Measurements from ENCODE around the gene TLE5. TPM values are rescaled to one million over a fixed set of nuclear protein-coding genes. Genes with fewer than 3 reads are reported as not detected.

Gene TLE5
- polyA plus RNA-seq, 1 donor (not counting 4 experiments of a cell fraction or from before 2014, with no cell fraction given) = 249 TPM

- Histone ChIP-seq H3K9ac (ENCODE audit: control insufficient read depth, extremely low read depth, insufficient read depth, low read length) (no peak overlapping the region), H4K20me1 (ENCODE audit: control insufficient read depth, extremely low read depth, insufficient read depth, low read length) (no peaks in the 10 kb centered on the region), H3K4me1 (ENCODE audit: control insufficient read depth, extremely low read depth, insufficient read depth, low read length) (no peaks in the 10 kb centered on the region), H3K27me3 (ENCODE audit: control insufficient read depth, extremely low read depth, insufficient read depth, low read length) (no peaks in the 10 kb centered on the region), H3K27ac (ENCODE audit: control insufficient read depth, insufficient read depth, low read length) (no peak overlapping the region), H2AFZ (ENCODE audit: control insufficient read depth, low read length) (no peak overlapping the region), H3K9me3 (ENCODE audit: control insufficient read depth, low read depth, low read length) (no peaks in the 10 kb centered on the region), H3K9me1 (ENCODE audit: control insufficient read depth, extremely low read depth, insufficient read depth, low read length) (no peaks in the 10 kb centered on the region), H3K4me3 (ENCODE audit: control insufficient read depth in 2 of 3, extremely low read depth in 1 of 3, insufficient read depth in 2 of 3, low read depth in 1 of 3, low read length in 3 of 3) (no peak overlapping the region), H3K4me2 (ENCODE audit: control insufficient read depth, extremely low read depth, insufficient read depth, low read depth, low read length) (no peak overlapping the region), H3K79me2 (ENCODE audit: control insufficient read depth, insufficient read depth, low read length) (no peaks in the 10 kb centered on the region), H3K36me3 (ENCODE audit: control insufficient read depth in 2 of 2, extremely low read depth in 1 of 2, insufficient read depth in 2 of 2, low read length in 2 of 2) (no peaks in the 10 kb centered on the region)
- no peak for DNase-seq (ENCODE audit: low read depth, low spot score)
- FAIRE-seq = no peak
- TF ChIP-seq CTCF (optimal IDR thresholded peaks at IDR 0.05 in 1 of 3, IDR thresholded peaks at IDR 0.05 in 1 of 3, conservative IDR thresholded peaks at IDR 0.05 in 1 of 3; ENCODE audit: extremely low read depth in 1 of 3, insufficient read depth in 2 of 3, low read length in 3 of 3) (no peak), EZH2 (IDR thresholded peaks at IDR 0.05; ENCODE audit: low read length) (no peak)
- dilution Hi-C loops (cut with MboI; ENCODE audit: extremely low pct_ligation_motif_present, low sequenced_read_pairs) = no loop called here
Observed at GRCh38 chr19:3083964-3084363, 21.7 kb upstream of the TLE5 start.

DNA sequence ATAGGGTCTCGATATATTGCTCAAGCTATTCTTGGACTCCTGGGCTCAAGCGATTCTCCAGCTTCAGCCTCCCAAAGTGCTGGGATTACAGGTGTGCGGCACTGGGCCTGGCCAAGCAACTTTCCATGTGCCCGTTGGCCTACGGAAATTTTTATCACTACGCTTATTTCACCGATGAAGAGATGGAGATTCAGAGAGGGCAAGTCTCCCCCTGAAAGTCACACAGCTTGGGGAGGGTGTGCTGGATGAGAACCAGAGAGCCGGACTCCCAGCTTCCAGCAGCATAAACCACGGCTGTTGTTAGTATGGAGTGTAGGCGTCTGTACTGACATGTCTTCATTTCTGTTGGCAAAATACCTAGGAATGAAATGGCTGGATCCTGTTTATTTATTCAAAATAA lies 20.0 kb upstream of the TLE5 start:
- DNase-seq (ENCODE audit: low read depth, low spot score) = no peak
- Histone ChIP-seq H2AFZ (ENCODE audit: control insufficient read depth, low read length) (no peak overlapping the region), H3K4me3 (ENCODE audit: control insufficient read depth in 2 of 3, extremely low read depth in 1 of 3, insufficient read depth in 2 of 3, low read depth in 1 of 3, low read length in 3 of 3) (no peak overlapping the region), H3K9ac (ENCODE audit: control insufficient read depth, extremely low read depth, insufficient read depth, low read length) (no peak overlapping the region), H3K9me3 (ENCODE audit: control insufficient read depth, low read depth, low read length) (no peaks in the 10 kb centered on the region), H3K27me3 (ENCODE audit: control insufficient read depth, extremely low read depth, insufficient read depth, low read length) (no peaks in the 10 kb centered on the region), H3K4me1 (ENCODE audit: control insufficient read depth, extremely low read depth, insufficient read depth, low read length) (no peaks in the 10 kb centered on the region), H3K79me2 (ENCODE audit: control insufficient read depth, insufficient read depth, low read length) (no peaks in the 10 kb centered on the region), H3K4me2 (ENCODE audit: control insufficient read depth, extremely low read depth, insufficient read depth, low read depth, low read length) (no peak overlapping the region), H3K27ac (ENCODE audit: control insufficient read depth, insufficient read depth, low read length) (no peak overlapping the region), H4K20me1 (ENCODE audit: control insufficient read depth, extremely low read depth, insufficient read depth, low read length) (no peaks in the 10 kb centered on the region), H3K36me3 (ENCODE audit: control insufficient read depth in 2 of 2, extremely low read depth in 1 of 2, insufficient read depth in 2 of 2, low read length in 2 of 2) (no peaks in the 10 kb centered on the region), H3K9me1 (ENCODE audit: control insufficient read depth, extremely low read depth, insufficient read depth, low read length) (no peaks in the 10 kb centered on the region)
- TF ChIP-seq EZH2 (IDR thresholded peaks at IDR 0.05; ENCODE audit: low read length) (no peak), CTCF (optimal IDR thresholded peaks at IDR 0.05 in 1 of 3, IDR thresholded peaks at IDR 0.05 in 1 of 3, conservative IDR thresholded peaks at IDR 0.05 in 1 of 3; ENCODE audit: extremely low read depth in 1 of 3, insufficient read depth in 2 of 3, low read length in 3 of 3) (no peak)
- FAIRE-seq = no peak
- dilution Hi-C loops (cut with MboI; ENCODE audit: extremely low pct_ligation_motif_present, low sequenced_read_pairs) = no loop called here

Measured in keratinocyte (primary cell).